ENCODE results near the gene MTURN. TPM values are rescaled to one million over a fixed set of nuclear protein-coding genes. Genes with fewer than 3 reads are reported as not detected.
"Not testable (repeated sequence)": the region's sequence is repeated elsewhere in the genome, so short reads cannot be mapped to it uniquely, and the experiment has no call there.

Gene MTURN
- polyA plus RNA-seq, 2 of the 4 experiments (the other 2 are of a cell fraction), result 2.3 to 2.5 TPM

GRCh38 chr7:30187513-30187912 is 52.7 kb downstream of the MTURN start:
- ATAC-seq (no peak), DNase-seq (ENCODE audit: low read depth in 1 of 2, low spot score in 1 of 2) (no peak), FAIRE-seq (no peak)
- Histone ChIP-seq H3K4me1 (no peaks in the 10 kb centered on the region), H3K4me3 (no peak overlapping the region), H3K9me3 (no peaks in the 10 kb centered on the region; the same call in 2 of the 3 replicates), H3K27ac (no peak overlapping the region), H3K4me2 (no peak overlapping the region)
- 11% methylated on average over 1 of the region's 1 CpG for WGBS (ENCODE audit: missing lambda C conversion rate)
- no peak for TF ChIP-seq HEYL (CRISPR knock-in tag; IDR thresholded peaks at IDR 0.05)
- no peak for TF ChIP-seq CBX2 (IDR thresholded peaks at IDR 0.05; ENCODE audit: borderline replicate concordance, low read depth)
- no peak for TF ChIP-seq KDM5A (IDR thresholded peaks at IDR 0.05)
- no peak for TF ChIP-seq FOXS1 (CRISPR knock-in tag; IDR thresholded peaks at IDR 0.05)
- TF ChIP-seq MAFK (IDR thresholded peaks at IDR 0.05; ENCODE audit: partially characterized antibody), result no peak
- no peak for TF ChIP-seq CBX8 (IDR thresholded peaks at IDR 0.05)
- TF ChIP-seq CHD2 (IDR thresholded peaks at IDR 0.05; ENCODE audit: low read length, partially characterized antibody), result no peak
- TF ChIP-seq ELK1 (IDR thresholded peaks at IDR 0.05; ENCODE audit: low read depth, low read length), result no peak
- no peak for TF ChIP-seq BHLHE40 (IDR thresholded peaks at IDR 0.05; ENCODE audit: low read depth, low read length)
- TF ChIP-seq CHD4 (IDR thresholded peaks at IDR 0.05; ENCODE audit: borderline replicate concordance), result no peak
- no peak for TF ChIP-seq RFX5 (IDR thresholded peaks at IDR 0.05)
- no peak for TF ChIP-seq EP300 (IDR thresholded peaks at IDR 0.05)
- TF ChIP-seq MAX (IDR thresholded peaks at IDR 0.05), result no peak
- no peak for TF ChIP-seq EHMT2 (IDR thresholded peaks at IDR 0.05; ENCODE audit: low read depth)
- TF ChIP-seq PHF8 (IDR thresholded peaks at IDR 0.05; ENCODE audit: borderline replicate concordance, low read depth), result no peak
- TF ChIP-seq ZSCAN20 (CRISPR knock-in tag; IDR thresholded peaks at IDR 0.05), result no peak
- TF ChIP-seq USF2 (IDR thresholded peaks at IDR 0.05), result no peak
- TF ChIP-seq CEBPB (IDR thresholded peaks at IDR 0.05), result no peak
- ChIA-PET CTCF (interaction anchor here (1.6 kb wide), 1 partner anchor 13 kb away, joined by 4 read pairs; no protein-coding TSS in a partner anchor), POLR2A (no interaction called here)

- FAIRE-seq; POLR2A ChIA-PET; H3K4me3 ChIP-seq; ATAC-seq; DNase-seq (ENCODE audit: low read depth in 1 of 2, low spot score in 1 of 2); H3K9me3 ChIP-seq; H3K4me2 ChIP-seq; H3K27ac ChIP-seq; CTCF ChIA-PET; H3K4me1 ChIP-seq: not testable (repeated sequence)
- 6% methylated on average over 2 of the region's 2 CpGs for WGBS (ENCODE audit: missing lambda C conversion rate)
Observed at GRCh38 chr7:30188381-30188780, 53.6 kb downstream of the MTURN start.

GRCh38 chr7:30188811-30189210 is 54.0 kb downstream of the MTURN start:
- Histone ChIP-seq H3K27ac (no peak overlapping the region), H3K9me3 (no peaks in the 10 kb centered on the region; the same call in 2 of the 3 replicates), H3K4me1 (no peaks in the 10 kb centered on the region), H3K4me2 (no peak overlapping the region), H3K4me3 (no peak overlapping the region)
- 18% methylated on average over 2 of the region's 2 CpGs for WGBS (ENCODE audit: missing lambda C conversion rate)
- ATAC-seq, result no peak
- ChIA-PET POLR2A (no interaction called here), CTCF (no interaction called here)
- TF ChIP-seq RARB (CRISPR knock-in tag; IDR thresholded peaks at IDR 0.05), result no peak
- TF ChIP-seq ZFP36 (IDR thresholded peaks at IDR 0.05; ENCODE audit: borderline replicate concordance, partially characterized antibody), result no peak
- TF ChIP-seq PHF8 (IDR thresholded peaks at IDR 0.05; ENCODE audit: borderline replicate concordance, low read depth), result no peak
- no peak for TF ChIP-seq CHD2 (IDR thresholded peaks at IDR 0.05; ENCODE audit: low read length, partially characterized antibody)
- TF ChIP-seq CHD4 (IDR thresholded peaks at IDR 0.05; ENCODE audit: borderline replicate concordance), result no peak
- TF ChIP-seq FOSL2 (IDR thresholded peaks at IDR 0.05), result no peak
- TF ChIP-seq FOSL2 (CRISPR knock-in tag; IDR thresholded peaks at IDR 0.05), result no peak
- TF ChIP-seq USF2 (IDR thresholded peaks at IDR 0.05), result no peak
- no peak for TF ChIP-seq BHLHE40 (IDR thresholded peaks at IDR 0.05; ENCODE audit: low read depth, low read length)
- TF ChIP-seq MAFK (IDR thresholded peaks at IDR 0.05; ENCODE audit: partially characterized antibody), result no peak
- TF ChIP-seq ATOH8 (CRISPR knock-in tag; IDR thresholded peaks at IDR 0.05; ENCODE audit: low read depth), result no peak
- no peak for DNase-seq (ENCODE audit: low read depth in 1 of 2, low spot score in 1 of 2)
- FAIRE-seq, result no peak
